GM18873 (cell line): ENCODE data around the gene ASH1L.
"Not testable (repeated sequence)": the region's sequence is repeated elsewhere in the genome, so short reads cannot be mapped to it uniquely, and the experiment has no call there.

ENCODE experiments used
- ATAC-seq: cut with Tn5 transposase; IDR thresholded peaks from one replicate; pipeline ENCODE4 v1.9.1; 2021; ENCODE audit warnings: mild to moderate bottlenecking, moderate library complexity, moderate number of reproducible peaks; ENCODE audit not compliant: unreplicated experiment, low FRiP score

ASH1L gene

GRCh38 chr1:155561779-155562580, 623 bp downstream of the ASH1L start:
- peak; percentile 18 for ATAC-seq

- ATAC-seq: no peak
Measured at GRCh38 chr1:155555915-155556314, 6.7 kb downstream of the ASH1L start.

- no peak for ATAC-seq
Measured at GRCh38 chr1:155553349-155553748, 9.3 kb downstream of the ASH1L start.

- no peak for ATAC-seq
Measured at GRCh38 chr1:155548706-155549105, 13.9 kb downstream of the ASH1L start.

- no peak for ATAC-seq
Measured at GRCh38 chr1:155540000-155540874, 22.4 kb downstream of the ASH1L start.

GRCh38 chr1:155537193-155537592, 25.4 kb downstream of the ASH1L start:
- no peak for ATAC-seq

GRCh38 chr1:155531624-155532023, 31.0 kb downstream of the ASH1L start:
- no peak for ATAC-seq

- no peak for ATAC-seq
Measured at GRCh38 chr1:155529929-155530328, 32.7 kb downstream of the ASH1L start.

GRCh38 chr1:155529109-155529508, 33.5 kb downstream of the ASH1L start:
- no peak for ATAC-seq

- no peak for ATAC-seq
Measured at GRCh38 chr1:155527677-155528076, 34.9 kb downstream of the ASH1L start.

- ATAC-seq: no peak
Measured at GRCh38 chr1:155526356-155526755, 36.2 kb downstream of the ASH1L start.

- no peak for ATAC-seq
Measured at GRCh38 chr1:155522069-155522468, 40.5 kb downstream of the ASH1L start.

- no peak for ATAC-seq
Measured at GRCh38 chr1:155518484-155518883, 44.1 kb downstream of the ASH1L start.

- ATAC-seq: no peak
Measured at GRCh38 chr1:155514582-155515187, 47.9 kb downstream of the ASH1L start.

- no peak for ATAC-seq
Measured at GRCh38 chr1:155513300-155513916, 49.2 kb downstream of the ASH1L start.

- not testable (repeated sequence) for ATAC-seq
Measured at GRCh38 chr1:155511385-155511784, 51.2 kb downstream of the ASH1L start.

- no peak for ATAC-seq
Measured at GRCh38 chr1:155509064-155509463, 53.5 kb downstream of the ASH1L start.

GRCh38 chr1:155507945-155508344, 54.7 kb downstream of the ASH1L start:
- ATAC-seq: no peak

- ATAC-seq: not testable (repeated sequence)
Measured at GRCh38 chr1:155505963-155506362, 56.6 kb downstream of the ASH1L start.

- no peak for ATAC-seq
Measured at GRCh38 chr1:155504207-155504606, 58.4 kb downstream of the ASH1L start.
